Measurements from ENCODE around the gene MIGA1. TPM values are rescaled to one million over a fixed set of nuclear protein-coding genes. Genes with fewer than 3 reads are reported as not detected.

The MIGA1 gene
- total and polyA plus RNA-seq, 2 of the 4 experiments (the other 2 are of a cell fraction): 5.7 to 16.3 TPM

- Histone ChIP-seq H2AK9ac (replicated peaks; ENCODE audit: low read depth, low read length, poor library complexity) (no peak overlapping the region), H3K23ac (ENCODE audit: low read depth, low read length) (no peak overlapping the region), H3K27me3 (ENCODE audit: control insufficient read depth, insufficient read depth, low read length) (no peaks in the 10 kb centered on the region), H4K91ac (ENCODE audit: insufficient read depth, low read depth, low read length) (no peak overlapping the region), H3K9me1 (ENCODE audit: insufficient read depth, low read length) (peaks cover 2% of the 10 kb centered on the region; the same call in 1 of the 2 replicates), H3K18ac (ENCODE audit: low read depth, low read length) (no peak overlapping the region), H4K20me1 (ENCODE audit: insufficient read depth, low read length) (no peaks in the 10 kb centered on the region), H3K79me1 (ENCODE audit: low read depth in 1 of 2, low read length in 2 of 2) (peaks cover 20 to 35% of the 10 kb centered on the region in 2 experiments), H2BK120ac (ENCODE audit: low read depth, low read length) (no peak overlapping the region), H2BK5ac (ENCODE audit: low read depth, low read length, poor library complexity, severe bottlenecking) (no peak overlapping the region), H3K4me2 (ENCODE audit: low read depth, low read length) (no peak overlapping the region), H3K14ac (replicated peaks; ENCODE audit: low read depth, low read length) (no peak overlapping the region), H3K4me3 (ENCODE audit: insufficient read depth, low read depth, low read length) (no peak overlapping the region), H2BK15ac (ENCODE audit: low read depth, low read length) (no peak overlapping the region; the same call in 2 of the 3 replicates), H4K8ac (ENCODE audit: low read depth in 2 of 2, low read length in 2 of 2) (no peak overlapping the region), H3K9me3 (ENCODE audit: control insufficient read depth, insufficient read depth, low read length) (no peaks in the 10 kb centered on the region), H3K4me1 (ENCODE audit: control insufficient read depth, insufficient read depth, low read length) (peaks cover 3% of the 10 kb centered on the region; the same call in 1 of the 2 replicates), H3K4ac (ENCODE audit: low read depth, low read length) (no peak overlapping the region), H3K27ac (ENCODE audit: insufficient read depth, low read length) (no peak overlapping the region), H2AFZ (replicated peaks; ENCODE audit: low read length, poor library complexity) (no peak overlapping the region), H4K5ac (ENCODE audit: low read depth, low read length) (no peak overlapping the region), H3K9ac (ENCODE audit: low read depth, low read length) (no peak overlapping the region), H3K36me3 (ENCODE audit: control insufficient read depth, insufficient read depth, low read length) (peaks cover 10% of the 10 kb centered on the region), H2BK20ac (ENCODE audit: low read depth, low read length) (no peak overlapping the region), H3K56ac (ENCODE audit: extremely low read depth, insufficient read depth, low read length) (no peak overlapping the region), H2AK5ac (ENCODE audit: low read depth, low read length) (no peak overlapping the region)
- CTCF ChIA-PET: no interaction called here
- in situ Hi-C loops (cut with MboI; ENCODE audit: low sequenced_read_pairs) (no loop called here), dilution Hi-C loops (cut with HindIII; ENCODE audit: low sequenced_read_pairs, unreplicated experiment) (no loop called here), intact Hi-C loops (cut with micrococcal nuclease) (no loop called here)
- BruUV-seq (replicated peaks): no TSS peak
- WGBS, 2 experiments (ENCODE audit: extremely low coverage in 2 of 2, insufficient read length in 1 of 2): 66% methylated on average over 3 of the region's 5 CpGs; no CpG with 5 or more reads in 1 of the 2 experiments
- DNase-seq (no peak), ATAC-seq (ENCODE audit: low read depth) (no peak)
- POLR2A ChIA-PET (ENCODE audit: unreplicated experiment): interaction anchor here (0.6 kb wide), 1 partner anchor 82 kb away, joined by 3 read pairs; no protein-coding TSS in a partner anchor
- TF ChIP-seq NFE2L2 (IDR thresholded peaks at IDR 0.05; ENCODE audit: low read depth, low read length) (no peak), BHLHE40 (IDR thresholded peaks at IDR 0.05; ENCODE audit: low read depth, low read length) (no peak), SMC3 (IDR thresholded peaks at IDR 0.05; ENCODE audit: low read depth, low read length) (no peak), RCOR1 (IDR thresholded peaks at IDR 0.05; ENCODE audit: insufficient replicate concordance, low read length) (no peak), POLR2A (IDR thresholded peaks at IDR 0.05; ENCODE audit: low read depth, low read length) (no peak), RFX5 (IDR thresholded peaks at IDR 0.05; ENCODE audit: low read depth, low read length) (no peak), MXI1 (IDR thresholded peaks at IDR 0.05; ENCODE audit: borderline replicate concordance, low read depth, low read length) (no peak), RAD21 (IDR thresholded peaks at IDR 0.05; ENCODE audit: low read length) (no peak), CHD1 (IDR thresholded peaks at IDR 0.05; ENCODE audit: low read depth, low read length) (no peak), MAFK (IDR thresholded peaks at IDR 0.05; ENCODE audit: low read depth, low read length) (no peak), CEBPB (IDR thresholded peaks at IDR 0.05; ENCODE audit: low read depth, low read length) (no peak), CTCF (conservative IDR thresholded peaks at IDR 0.05; ENCODE audit: low read depth, low read length) (no peak), USF2 (IDR thresholded peaks at IDR 0.05; ENCODE audit: low read depth, low read length) (no peak), ELK1 (IDR thresholded peaks at IDR 0.05; ENCODE audit: borderline replicate concordance, low read depth, low read length) (no peak), FOS (IDR thresholded peaks at IDR 0.05; ENCODE audit: low read depth, low read length) (no peak), MAZ (IDR thresholded peaks at IDR 0.05; ENCODE audit: borderline replicate concordance, low read depth, low read length) (no peak)
These were observed 17.4 kb downstream of the MIGA1 start for GRCh38 chr1:77796695-77797405.

Measured in IMR-90 (cell line).